Measurements from ENCODE around the gene NDUFAF8.

The NDUFAF8 gene

DNA sequence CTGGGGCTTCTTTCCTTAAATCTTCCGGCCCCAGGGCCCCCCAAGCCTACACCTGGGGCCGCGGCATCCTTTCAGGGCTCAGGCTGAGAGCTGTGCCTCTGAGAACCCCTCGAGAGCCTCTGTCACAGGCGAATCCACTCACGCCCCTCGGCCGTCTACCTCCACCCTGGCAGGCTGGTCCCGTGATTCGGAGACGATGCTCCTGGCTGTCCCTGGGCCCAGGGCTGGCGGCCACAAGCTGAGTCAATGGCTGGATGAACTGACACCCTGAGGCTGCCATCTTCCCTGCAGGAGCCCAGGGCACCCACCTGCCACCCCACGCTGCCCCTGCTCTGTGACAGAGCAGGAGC is 4.6 kb upstream of the NDUFAF8 start:
- no peak overlapping the region for H3K4me3 ChIP-seq (ENCODE audit: low read length)
- no peaks in the 10 kb centered on the region for H3F3A ChIP-seq (ENCODE audit: control insufficient read depth, insufficient read depth)
- TF ChIP-seq, protein P1, sequence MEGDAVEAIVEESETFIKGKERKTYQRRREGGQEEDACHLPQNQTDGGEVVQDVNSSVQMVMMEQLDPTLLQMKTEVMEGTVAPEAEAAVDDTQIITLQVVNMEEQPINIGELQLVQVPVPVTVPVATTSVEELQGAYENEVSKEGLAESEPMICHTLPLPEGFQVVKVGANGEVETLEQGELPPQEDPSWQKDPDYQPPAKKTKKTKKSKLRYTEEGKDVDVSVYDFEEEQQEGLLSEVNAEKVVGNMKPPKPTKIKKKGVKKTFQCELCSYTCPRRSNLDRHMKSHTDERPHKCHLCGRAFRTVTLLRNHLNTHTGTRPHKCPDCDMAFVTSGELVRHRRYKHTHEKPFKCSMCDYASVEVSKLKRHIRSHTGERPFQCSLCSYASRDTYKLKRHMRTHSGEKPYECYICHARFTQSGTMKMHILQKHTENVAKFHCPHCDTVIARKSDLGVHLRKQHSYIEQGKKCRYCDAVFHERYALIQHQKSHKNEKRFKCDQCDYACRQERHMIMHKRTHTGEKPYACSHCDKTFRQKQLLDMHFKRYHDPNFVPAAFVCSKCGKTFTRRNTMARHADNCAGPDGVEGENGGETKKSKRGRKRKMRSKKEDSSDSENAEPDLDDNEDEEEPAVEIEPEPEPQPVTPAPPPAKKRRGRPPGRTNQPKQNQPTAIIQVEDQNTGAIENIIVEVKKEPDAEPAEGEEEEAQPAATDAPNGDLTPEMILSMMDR (IDR thresholded peaks at IDR 0.05; ENCODE audit: low read depth, low read length, poor library complexity, severe bottlenecking), result no peak
- TF ChIP-seq EZH2phosphoT487 (IDR thresholded peaks at IDR 0.05; ENCODE audit: borderline replicate concordance, low read length), result no peak
- no peak overlapping the region for H3K27ac ChIP-seq (ENCODE audit: low read depth, low read length)
- H3K9me3 ChIP-seq (ENCODE audit: control insufficient read depth, insufficient read depth, low read length), result no peaks in the 10 kb centered on the region
- H3K9me2 ChIP-seq (replicated peaks; ENCODE audit: control insufficient read depth, low read length), result no peaks in the 10 kb centered on the region
- H4K20me1 ChIP-seq (ENCODE audit: control insufficient read depth, insufficient read depth, low read depth, low read length), result no peaks in the 10 kb centered on the region
- peaks cover 28% of the 10 kb centered on the region for H3K79me2 ChIP-seq (ENCODE audit: control insufficient read depth, low read length)
- peaks cover 28% of the 10 kb centered on the region for H3K36me3 ChIP-seq (ENCODE audit: control insufficient read depth, low read length)
- no peak overlapping the region for H3K4me2 ChIP-seq (ENCODE audit: low read length)
- peaks cover 11% of the 10 kb centered on the region for H3K4me1 ChIP-seq (ENCODE audit: control insufficient read depth, low read length)
- no peaks in the 10 kb centered on the region for H3K27me3 ChIP-seq (ENCODE audit: control insufficient read depth, low read length)

DNA sequence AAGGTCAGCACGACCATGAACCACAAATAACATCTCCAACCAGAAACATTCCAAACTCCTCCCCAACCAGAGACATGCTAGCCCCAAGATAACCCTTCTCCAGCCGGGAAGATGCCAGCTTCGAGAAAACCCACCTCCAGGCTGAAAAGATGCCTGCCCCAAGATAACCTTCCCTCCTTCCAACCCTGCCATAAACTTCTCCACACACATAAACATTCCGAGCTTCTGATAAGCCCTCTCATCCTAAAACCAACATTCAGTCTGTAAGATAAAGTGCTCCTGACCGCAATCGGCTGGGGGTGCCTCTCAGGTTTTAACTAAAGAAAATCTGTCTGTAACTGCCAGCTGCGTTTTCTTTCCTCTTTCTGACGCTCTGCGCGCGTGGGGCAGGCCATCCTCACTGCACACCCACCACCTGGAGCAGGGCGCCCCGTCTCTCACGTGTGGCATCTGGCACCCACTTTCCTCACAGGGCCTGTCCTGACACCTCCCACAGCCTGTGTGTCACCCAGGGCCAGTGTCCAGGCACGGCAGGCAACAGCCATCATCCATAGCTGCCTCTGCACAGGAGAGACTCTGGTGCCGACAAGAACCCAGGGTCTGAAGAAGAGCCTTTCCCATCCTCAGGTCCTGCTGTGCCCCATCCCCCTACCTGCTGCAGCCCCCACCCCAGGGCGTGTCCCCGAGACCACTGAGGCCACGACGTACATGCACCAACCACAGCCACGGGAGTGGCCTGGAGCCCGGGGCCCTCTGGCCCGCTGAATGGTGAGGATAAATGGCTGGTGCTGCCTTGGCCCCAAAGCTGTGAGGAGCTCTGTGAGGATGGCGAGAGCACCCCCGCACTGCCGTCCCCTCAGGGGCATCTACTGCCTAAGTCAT is 3.9 kb upstream of the NDUFAF8 start:
- Histone ChIP-seq H3K9me3 (ENCODE audit: control insufficient read depth, insufficient read depth, low read length) (no peaks in the 10 kb centered on the region), H3K4me2 (ENCODE audit: low read length) (no peak overlapping the region), H3K4me3 (ENCODE audit: low read length) (no peak overlapping the region), H3K27ac (ENCODE audit: low read depth, low read length) (no peak overlapping the region), H3K4me1 (ENCODE audit: control insufficient read depth, low read length) (peaks cover 13% of the 10 kb centered on the region), H3F3A (ENCODE audit: control insufficient read depth, insufficient read depth) (no peaks in the 10 kb centered on the region), H3K36me3 (ENCODE audit: control insufficient read depth, low read length) (peaks cover 30% of the 10 kb centered on the region), H3K27me3 (ENCODE audit: control insufficient read depth, low read length) (no peaks in the 10 kb centered on the region), H3K9me2 (replicated peaks; ENCODE audit: control insufficient read depth, low read length) (no peaks in the 10 kb centered on the region), H3K79me2 (ENCODE audit: control insufficient read depth, low read length) (peaks cover 35% of the 10 kb centered on the region), H4K20me1 (ENCODE audit: control insufficient read depth, insufficient read depth, low read depth, low read length) (no peaks in the 10 kb centered on the region)
- TF ChIP-seq EZH2phosphoT487 (IDR thresholded peaks at IDR 0.05; ENCODE audit: borderline replicate concordance, low read length), result no peak
- TF ChIP-seq, protein P1 (IDR thresholded peaks at IDR 0.05; ENCODE audit: low read depth, low read length, poor library complexity, severe bottlenecking), result no peak

DNA sequence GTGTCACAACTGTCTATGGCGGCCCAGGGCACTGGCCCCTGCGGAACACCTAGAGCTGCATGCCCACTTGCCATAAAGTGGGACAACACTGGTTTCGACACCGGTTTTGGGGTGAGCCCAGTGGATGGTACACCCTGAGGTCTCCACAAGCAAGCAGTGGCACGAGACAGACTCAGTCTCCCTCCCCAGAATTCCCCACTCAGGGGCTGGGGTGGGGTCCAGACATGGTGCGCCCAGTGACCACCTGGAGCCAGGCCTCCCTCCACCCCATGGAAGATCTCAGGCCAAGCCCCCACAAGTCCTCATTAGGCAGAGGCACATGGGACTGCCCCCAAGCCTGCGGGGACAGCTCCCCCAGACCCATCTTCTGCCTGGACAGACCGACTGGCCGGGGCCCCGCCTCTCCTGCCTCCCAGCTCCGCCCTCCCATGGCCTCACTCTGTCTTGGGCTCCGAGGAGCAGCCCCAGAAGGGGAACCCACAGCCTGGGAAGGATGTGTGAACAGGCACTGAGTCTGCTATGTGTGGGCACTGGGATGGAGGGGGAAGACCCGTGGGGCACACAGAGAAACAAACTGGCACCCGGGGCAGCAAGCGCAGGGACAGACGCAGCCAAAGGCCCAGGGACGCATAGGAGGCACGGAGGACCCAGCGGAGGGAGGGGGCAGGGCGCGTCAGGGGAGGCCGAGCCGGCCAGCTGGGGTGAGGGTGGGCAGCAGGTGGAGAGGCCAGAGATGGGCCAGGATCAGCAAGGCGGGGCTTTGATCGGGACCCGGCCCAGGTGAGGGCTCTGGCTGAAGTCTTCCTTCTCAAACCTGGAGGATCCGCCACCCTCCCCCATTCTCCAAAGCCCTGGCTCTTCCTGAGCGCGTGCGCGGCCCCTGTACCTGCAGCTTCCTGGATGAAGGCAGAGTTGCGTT is 3.0 kb upstream of the NDUFAF8 start:
- Histone ChIP-seq H3K4me1 (ENCODE audit: control insufficient read depth, low read length) (peaks cover 22% of the 10 kb centered on the region), H3K9me3 (ENCODE audit: control insufficient read depth, insufficient read depth, low read length) (no peaks in the 10 kb centered on the region), H3K4me2 (ENCODE audit: low read length) (no peak overlapping the region), H3K36me3 (ENCODE audit: control insufficient read depth, low read length) (peaks cover 31% of the 10 kb centered on the region), H3K27ac (ENCODE audit: low read depth, low read length) (no peak overlapping the region), H3F3A (ENCODE audit: control insufficient read depth, insufficient read depth) (no peaks in the 10 kb centered on the region), H3K79me2 (ENCODE audit: control insufficient read depth, low read length) (peaks cover 44% of the 10 kb centered on the region), H3K4me3 (ENCODE audit: low read length) (no peak overlapping the region), H3K9me2 (replicated peaks; ENCODE audit: control insufficient read depth, low read length) (no peaks in the 10 kb centered on the region), H3K27me3 (ENCODE audit: control insufficient read depth, low read length) (no peaks in the 10 kb centered on the region), H4K20me1 (ENCODE audit: control insufficient read depth, insufficient read depth, low read depth, low read length) (peaks cover 2% of the 10 kb centered on the region; the same call in 1 of the 2 replicates)
- TF ChIP-seq, protein P1 (IDR thresholded peaks at IDR 0.05; ENCODE audit: low read depth, low read length, poor library complexity, severe bottlenecking), result no peak
- no peak for TF ChIP-seq EZH2phosphoT487 (IDR thresholded peaks at IDR 0.05; ENCODE audit: borderline replicate concordance, low read length)

Data from DOHH2 (cell line).